Large intestine (tissue), 3 donors: ENCODE data around the gene LIF. TPM values are rescaled to one million over a fixed set of nuclear protein-coding genes. Genes with fewer than 3 reads are reported as not detected.

Experiments used
- DNase-seq, 2 donors: peaks; one replicate each; pipeline versions ENCODE4 v3.0.0 to v3.0.0-alpha.2; 2013
- H3K27ac ChIP-seq: one replicate; pipeline ENCODE4 v1.5.1; 2013; ENCODE audit warnings: low read length
- H3K27me3 ChIP-seq: 2 replicates; pipeline ENCODE4 v1.6.1; 2013; ENCODE audit warnings: low read length; ENCODE audit not compliant: control insufficient read depth, insufficient read depth
- H3K36me3 ChIP-seq: 2 replicates; pipeline ENCODE4 v1.6.1; 2013; ENCODE audit warnings: low read length; ENCODE audit not compliant: control insufficient read depth, insufficient read depth
- H3K4me1 ChIP-seq: one replicate; pipeline ENCODE4 v1.6.1; 2013; ENCODE audit warnings: low read length; ENCODE audit not compliant: control insufficient read depth, insufficient read depth
- H3K4me3 ChIP-seq: one replicate; pipeline ENCODE4 v1.5.1; 2013; ENCODE audit warnings: low read length
- H3K9me3 ChIP-seq: one replicate; pipeline ENCODE4 v1.6.1; 2013; ENCODE audit warnings: mild to moderate bottlenecking, low read depth, low read length, moderate library complexity; ENCODE audit not compliant: control insufficient read depth
- WGBS: methylation state at CpG from one replicate; pipeline ENCODE4 v1.1.5; 2013; ENCODE audit warnings: low lambda C conversion rate; ENCODE audit not compliant: insufficient coverage; 5-methylcytosine and 5-hydroxymethylcytosine counted together
- polyA plus RNA-seq: library from polyadenylated mRNA; unstranded; fragments of 120-200 nt; gene quantifications from one replicate; pipeline ENCODE4 v1.2.1, GENCODE V29; 2013

LIF gene
- polyA plus RNA-seq, 1 donor: 27.6 TPM

DNA sequence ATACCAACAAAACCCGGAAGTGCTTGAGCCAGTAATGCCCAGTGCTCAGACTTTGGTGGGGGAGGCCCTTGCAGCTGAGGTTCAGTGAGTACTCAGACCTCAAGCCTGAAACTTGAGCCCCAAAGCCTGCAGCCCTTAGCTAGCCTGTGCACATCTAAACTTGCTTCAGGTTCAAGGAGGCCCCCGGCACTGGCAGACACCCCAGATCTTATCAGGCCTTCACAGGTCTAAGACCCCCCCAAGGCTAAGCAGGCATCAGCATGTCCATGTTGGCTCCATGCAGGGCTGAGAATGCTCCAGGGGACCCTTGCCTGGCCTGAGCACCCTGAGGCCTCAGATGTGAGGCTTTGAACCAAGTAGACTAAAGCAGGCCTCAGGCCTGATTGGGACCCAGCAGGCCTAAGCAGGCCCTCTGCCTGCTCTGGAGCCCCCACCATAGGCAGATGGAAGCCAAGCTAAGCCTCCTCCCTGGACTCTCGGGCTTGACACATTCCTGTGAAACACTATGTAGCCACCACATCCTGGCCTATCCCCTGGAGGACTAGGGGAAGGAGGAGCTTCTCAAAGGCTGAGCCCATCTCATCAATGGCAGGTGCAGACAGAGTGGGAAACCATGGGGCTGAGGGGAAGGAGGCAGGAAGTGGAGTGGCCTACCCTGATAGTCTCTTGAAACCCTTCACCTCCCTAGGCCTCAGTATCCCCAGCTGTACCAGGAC, 43.9 kb upstream of the LIF start:
- DNase-seq: no peak
- H3K9me3 ChIP-seq: no peaks in the 10 kb centered on the region
- peaks cover 44% of the 10 kb centered on the region for H3K36me3 ChIP-seq
- H3K27ac ChIP-seq: peak overlapping the region; percentile 35
- H3K27me3 ChIP-seq: no peaks in the 10 kb centered on the region
- peaks cover 31% of the 10 kb centered on the region for H3K4me1 ChIP-seq
- H3K4me3 ChIP-seq: no peak overlapping the region
- no CpG with 5 or more reads among the region's 3 CpGs for WGBS

DNA sequence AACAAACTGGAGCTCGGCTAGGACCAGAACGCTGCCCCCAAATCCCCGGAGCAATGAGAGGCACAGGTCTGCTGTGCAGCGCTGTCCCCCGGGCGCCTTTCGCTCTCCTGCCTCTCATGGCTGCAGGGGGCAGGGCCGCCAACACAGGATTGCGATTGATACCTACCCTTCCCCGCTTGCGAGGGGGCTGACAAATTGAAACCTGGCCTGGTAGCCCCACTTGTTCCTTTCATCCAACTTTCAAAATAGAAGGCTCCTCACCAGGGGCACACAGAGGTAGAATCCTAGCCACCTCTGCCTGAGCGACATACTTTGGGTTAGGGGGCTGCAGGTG, 43.4 kb upstream of the LIF start:
- no peaks in the 10 kb centered on the region for H3K27me3 ChIP-seq
- no CpG with 5 or more reads among the region's 12 CpGs for WGBS
- H3K4me3 ChIP-seq: peak overlapping the region; percentile 77
- H3K4me1 ChIP-seq: peaks cover 34% of the 10 kb centered on the region
- H3K36me3 ChIP-seq: peaks cover 38% of the 10 kb centered on the region
- no peak for DNase-seq
- H3K27ac ChIP-seq: peak overlapping the region; percentile 35
- no peaks in the 10 kb centered on the region for H3K9me3 ChIP-seq

DNA sequence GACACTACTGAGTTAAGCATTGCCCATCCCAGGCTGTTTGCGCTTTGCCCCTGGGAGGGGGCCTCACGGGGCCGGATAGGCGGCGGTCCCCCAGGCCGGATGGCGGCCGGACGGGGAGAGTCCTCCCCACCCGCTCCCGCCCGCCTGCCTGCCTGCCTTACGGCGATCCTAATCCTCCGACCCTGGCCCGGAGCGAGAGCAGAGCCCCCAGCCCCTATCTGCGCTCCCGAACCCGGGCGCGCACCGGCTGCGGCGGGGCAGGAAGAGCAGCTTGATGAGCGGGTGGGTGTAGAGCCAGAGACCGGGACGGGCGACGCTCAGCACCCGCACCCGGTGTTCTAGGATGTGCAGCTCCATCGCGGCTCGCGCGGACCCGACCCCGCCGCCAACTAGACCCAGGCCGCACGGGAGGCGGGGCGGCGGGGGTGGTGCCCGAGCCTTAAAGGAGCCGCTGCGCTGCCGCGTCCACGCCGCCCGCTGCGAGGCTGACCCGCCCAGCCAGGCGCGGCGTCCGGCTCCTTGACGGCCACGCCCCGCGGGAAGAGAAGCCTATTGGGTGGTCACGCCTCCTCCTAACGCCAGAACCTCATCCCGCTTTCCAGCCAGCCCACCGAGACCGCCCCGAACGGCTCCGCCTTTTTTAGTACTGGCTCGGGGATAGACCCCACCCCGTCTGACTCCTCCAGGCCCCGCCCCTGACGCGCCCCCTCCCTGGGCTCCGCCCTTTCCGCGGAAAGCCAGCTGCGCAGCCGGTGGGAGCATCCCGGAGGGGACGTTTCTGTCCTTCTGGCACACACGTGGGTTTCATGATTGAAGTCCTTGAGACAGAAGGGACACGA, 42.8 kb upstream of the LIF start, which contains the start of gene CASTOR1:
CASTOR1 (minus strand) TSS at position 365 of the 839 bp plus-strand sequence; CDS start at position 357, 8 bp downstream.
- H3K27me3 ChIP-seq: no peaks in the 10 kb centered on the region
- H3K4me3 ChIP-seq: peak within 1 kb of the TSS; percentile 77
- H3K9me3 ChIP-seq: no peaks in the 10 kb centered on the region
- WGBS: no CpG with 5 or more reads among the region's 85 CpGs
- peaks cover 32% of the 10 kb centered on the region for H3K36me3 ChIP-seq
- H3K27ac ChIP-seq: peak within 1 kb of the TSS; percentile 59
- peak; percentile 98 for DNase-seq
- H3K4me1 ChIP-seq: peaks cover 40% of the 10 kb centered on the region

DNA sequence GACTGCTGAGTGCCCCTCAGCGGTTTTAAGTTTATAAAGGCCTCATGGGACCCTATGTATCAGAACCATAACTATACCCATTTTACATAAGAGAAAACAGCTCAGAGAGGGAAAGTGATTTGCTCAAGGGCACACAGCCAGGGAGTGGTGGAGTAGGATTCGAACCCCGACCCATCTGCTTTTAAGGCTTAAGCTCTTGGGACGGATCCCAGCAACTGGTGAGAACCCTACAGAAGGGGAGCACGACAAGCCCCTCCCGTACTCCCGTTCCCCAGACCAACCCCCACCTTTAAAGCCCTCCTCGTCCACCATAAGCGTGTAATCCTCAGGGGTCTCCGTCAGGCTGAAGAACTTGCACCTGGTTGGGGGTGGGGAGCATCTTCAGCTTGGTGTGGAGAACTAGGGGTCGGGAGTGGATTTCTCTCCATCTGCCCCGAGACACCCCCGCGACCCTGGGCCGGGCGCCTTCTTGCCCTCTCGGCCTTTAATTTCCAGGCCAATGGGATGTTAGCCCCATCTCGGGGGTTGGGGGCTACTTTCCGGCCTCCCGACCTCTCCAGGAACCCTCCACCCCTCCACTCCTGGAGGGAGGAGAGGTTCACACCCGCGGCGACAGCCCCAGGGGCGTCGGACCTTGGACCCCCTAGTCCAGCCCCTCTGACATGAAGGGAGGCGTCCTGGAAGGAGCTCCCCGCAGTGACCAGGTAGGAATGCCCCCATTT, 42.0 kb upstream of the LIF start:
- no peaks in the 10 kb centered on the region for H3K27me3 ChIP-seq

DNA sequence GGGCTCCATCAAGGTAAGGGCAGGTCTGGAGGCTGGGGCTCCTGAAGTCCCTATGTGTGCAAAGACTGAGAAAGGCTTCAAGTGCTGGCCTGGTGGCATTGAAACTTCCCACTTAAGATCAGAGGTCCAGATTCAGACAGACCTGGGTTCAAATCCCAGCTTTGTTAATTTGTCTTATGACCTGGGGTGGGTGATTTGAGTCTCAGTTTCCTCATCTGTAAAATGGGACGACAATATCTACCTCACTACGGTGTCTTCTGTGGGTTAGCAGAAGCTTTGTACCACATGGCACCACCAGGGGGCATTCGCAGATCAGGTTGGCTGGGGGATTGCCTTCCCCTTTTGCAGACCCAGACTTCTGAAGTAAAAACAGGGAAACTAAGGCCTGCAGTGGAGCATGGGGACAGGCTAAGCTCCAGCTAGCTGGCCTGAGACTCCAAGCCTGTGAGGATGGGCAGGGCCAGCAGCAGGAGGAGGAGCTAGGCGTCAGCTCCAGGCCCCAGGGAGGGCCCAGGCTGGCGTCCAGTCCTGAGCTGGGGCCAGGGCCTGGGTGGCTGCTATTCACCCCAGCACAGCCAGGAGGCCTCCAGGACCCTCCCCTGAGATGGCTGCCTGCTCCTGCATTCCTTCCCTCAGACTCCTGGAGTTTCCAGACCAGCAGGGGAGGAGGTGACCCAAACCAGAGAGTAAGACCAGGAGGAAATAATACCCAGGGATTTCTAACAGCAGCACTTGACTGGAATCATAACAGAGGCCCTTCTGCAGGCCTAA, 41.3 kb upstream of the LIF start:
- H3K4me1 ChIP-seq: peaks cover 52% of the 10 kb centered on the region
- no peak overlapping the region for H3K4me3 ChIP-seq
- H3K27ac ChIP-seq: peak overlapping the region; percentile 31
- H3K36me3 ChIP-seq: peaks cover 17% of the 10 kb centered on the region
- no peaks in the 10 kb centered on the region for H3K27me3 ChIP-seq
- H3K9me3 ChIP-seq: no peaks in the 10 kb centered on the region
- WGBS: no CpG with 5 or more reads among the region's 5 CpGs
- peak; percentile 64 to 77 for DNase-seq

More for the DNA sequence above, 42.0 kb upstream of the LIF start:
- H3K4me1 ChIP-seq: peaks cover 46% of the 10 kb centered on the region
- H3K36me3 ChIP-seq: peaks cover 25% of the 10 kb centered on the region
- H3K4me3 ChIP-seq: peak overlapping the region; percentile 77
- H3K27ac ChIP-seq: peak overlapping the region; percentile 59
- no peaks in the 10 kb centered on the region for H3K9me3 ChIP-seq
- no CpG with 5 or more reads among the region's 27 CpGs for WGBS
- DNase-seq: peak in 1 of 2 donors; percentile 62

DNA sequence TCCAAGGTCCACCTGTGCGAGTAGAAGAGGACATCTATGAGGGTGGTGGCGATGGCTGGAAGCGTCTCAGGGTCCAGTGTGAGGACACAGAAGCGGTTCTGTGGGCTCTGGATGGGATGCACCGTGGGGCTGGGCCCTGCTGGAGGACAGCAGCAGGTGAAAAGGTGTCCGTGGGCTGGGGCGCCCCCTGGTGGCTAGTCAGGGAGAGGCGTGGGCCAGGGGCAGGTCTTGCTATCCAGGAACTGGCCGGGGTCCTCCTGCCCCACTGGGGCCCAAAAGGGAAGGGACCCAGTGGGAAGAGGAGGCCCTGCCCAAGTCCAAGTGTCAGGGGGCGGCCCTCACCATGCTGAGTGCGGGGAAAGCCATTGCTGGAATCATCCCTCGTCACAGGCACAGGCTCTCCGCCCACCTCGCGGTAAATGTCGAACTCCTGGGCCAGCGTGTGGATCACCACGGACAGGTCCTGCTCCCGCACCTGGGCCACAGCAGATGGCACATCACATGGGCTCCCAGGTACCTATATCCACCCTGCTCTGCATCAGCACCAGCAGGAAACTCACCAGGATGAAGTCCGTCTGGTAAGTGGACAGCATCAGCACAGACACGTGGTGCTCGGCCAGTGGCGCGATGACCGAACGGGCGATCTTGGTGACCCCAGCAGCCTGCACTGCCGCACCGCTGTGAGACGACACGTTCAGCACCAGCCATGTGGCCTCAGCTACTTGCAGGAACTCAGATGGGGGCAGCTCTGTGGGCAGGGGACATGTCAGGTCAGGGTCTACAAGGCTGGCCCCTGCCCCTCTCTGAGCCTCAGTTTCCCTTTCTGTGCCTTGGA, 40.5 kb upstream of the LIF start:
- H3K27ac ChIP-seq: no peak overlapping the region
- H3K36me3 ChIP-seq: peaks cover 10% of the 10 kb centered on the region
- peaks cover 52% of the 10 kb centered on the region for H3K4me1 ChIP-seq
- peak; percentile 66 to 72 for DNase-seq
- H3K27me3 ChIP-seq: no peaks in the 10 kb centered on the region
- H3K9me3 ChIP-seq: no peaks in the 10 kb centered on the region
- WGBS: no CpG with 5 or more reads among the region's 31 CpGs
- H3K4me3 ChIP-seq: no peak overlapping the region

DNA sequence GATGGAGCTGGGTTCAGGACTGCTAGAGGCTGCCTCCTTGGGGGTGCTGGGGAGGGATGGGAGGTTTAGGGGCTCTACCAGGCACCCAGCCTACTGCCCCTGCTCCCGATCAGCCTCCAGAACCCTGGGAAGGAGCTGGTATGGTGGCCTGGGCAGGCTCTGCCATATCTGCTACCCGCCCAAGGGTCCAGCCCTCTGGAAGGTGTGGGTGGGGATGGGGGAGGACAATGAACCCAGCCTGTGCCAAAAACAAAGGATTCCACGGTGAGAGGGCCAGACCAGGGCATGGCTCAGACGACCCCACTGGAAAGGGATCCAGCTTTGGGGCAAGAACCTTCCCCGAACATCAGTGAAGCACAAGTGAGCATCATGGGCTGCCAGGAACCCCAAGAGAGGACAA, 39.8 kb upstream of the LIF start:
- Histone ChIP-seq H3K9me3 (no peaks in the 10 kb centered on the region), H3K4me1 (peaks cover 51% of the 10 kb centered on the region)
- no CpG with 5 or more reads among the region's 5 CpGs for WGBS

DNA sequence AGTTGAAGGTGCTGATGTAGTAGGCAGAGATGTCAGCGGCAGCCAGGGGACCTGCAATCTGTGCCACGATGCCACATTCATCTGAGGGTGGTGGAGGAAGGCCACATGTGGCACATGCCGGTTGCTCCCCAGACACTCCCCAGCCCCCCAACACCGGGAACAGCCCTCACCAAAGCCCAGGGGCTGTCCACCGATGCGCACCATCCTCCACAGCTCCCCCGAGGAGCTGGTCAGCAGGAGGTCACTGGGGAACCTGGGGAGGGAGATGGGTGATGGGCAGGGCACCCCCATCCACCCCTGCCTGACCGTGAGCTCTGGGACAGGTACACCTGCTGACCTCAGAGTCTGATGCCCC, 39.3 kb upstream of the LIF start:
- Histone ChIP-seq H3K9me3 (no peaks in the 10 kb centered on the region), H3K4me1 (peaks cover 46% of the 10 kb centered on the region), H3K27ac (no peak overlapping the region), H3K36me3 (peaks cover 3% of the 10 kb centered on the region), H3K4me3 (no peak overlapping the region), H3K27me3 (no peaks in the 10 kb centered on the region)
- no CpG with 5 or more reads among the region's 8 CpGs for WGBS
- no peak for DNase-seq

More for the DNA sequence above, 39.8 kb upstream of the LIF start:
- Histone ChIP-seq H3K27me3 (no peaks in the 10 kb centered on the region), H3K36me3 (peaks cover 3% of the 10 kb centered on the region), H3K4me3 (no peak overlapping the region), H3K27ac (no peak overlapping the region)
- no peak for DNase-seq

DNA sequence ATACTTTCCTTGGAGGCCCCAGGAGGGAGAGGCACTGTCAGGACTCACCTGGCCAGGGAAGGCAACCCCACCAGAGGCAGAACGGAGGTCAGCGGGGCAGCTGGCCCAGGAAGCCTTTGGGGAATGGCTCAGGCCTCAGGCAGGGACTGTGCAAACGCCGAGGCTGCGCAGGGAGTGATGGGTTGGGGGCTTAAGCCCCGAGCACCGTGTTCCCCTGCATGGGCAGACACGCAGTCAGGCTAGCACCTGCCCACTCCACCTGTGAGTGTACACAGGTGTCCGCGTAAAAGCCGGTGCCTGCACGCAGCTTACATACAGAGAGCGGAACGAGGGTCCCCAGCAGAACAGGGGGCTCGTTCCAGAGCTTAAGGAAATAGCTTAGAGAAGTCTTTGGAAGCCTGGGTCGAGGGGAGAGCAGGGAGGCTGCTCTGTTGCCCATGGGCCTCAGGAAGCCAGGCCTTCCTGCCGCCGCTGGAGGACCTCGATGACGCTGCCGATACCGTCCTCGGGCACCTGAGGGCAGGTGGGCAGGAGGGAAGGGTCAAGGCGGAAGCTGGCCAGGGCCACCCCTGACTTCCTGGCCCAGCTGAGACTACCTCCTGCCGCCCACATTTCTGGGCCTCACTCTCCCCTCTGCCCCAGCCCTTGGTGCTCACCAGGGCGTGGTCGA, 38.8 kb upstream of the LIF start:
- Histone ChIP-seq H3K4me1 (peaks cover 42% of the 10 kb centered on the region), H3K27me3 (no peaks in the 10 kb centered on the region), H3K36me3 (peaks cover 3% of the 10 kb centered on the region), H3K9me3 (no peaks in the 10 kb centered on the region), H3K27ac (no peak overlapping the region), H3K4me3 (no peak overlapping the region)
- no peak for DNase-seq
- no CpG with 5 or more reads among the region's 27 CpGs for WGBS
